HL-60 (cell line): ENCODE data around the gene RASSF5.

Source experiments
- DNase-seq, 2 experiments: peaks; one replicate each; pipeline ENCODE4 v3.0.0-alpha.2; 2010 to 2020; ENCODE audit warnings: low read depth in 1 of 2, low spot score in 1 of 2
- H3K27ac ChIP-seq: fragments of 250-450 bp; sonication (Bioruptor Pico); replicated peaks from 2 replicates; pipeline ENCODE4 v1.5.1; 2020; ENCODE audit warnings: mild to moderate bottlenecking, moderate library complexity
- H3K27me3 ChIP-seq: fragments of 250-450 bp; sonication (Bioruptor Pico); 2 replicates; pipeline ENCODE4 v1.5.1; 2021; ENCODE audit warnings: mild to moderate bottlenecking, moderate library complexity; ENCODE audit not compliant: insufficient read depth, poor library complexity, severe bottlenecking
- H3K4me3 ChIP-seq: replicated peaks from 2 replicates; pipeline ENCODE4 v1.5.1; 2011; ENCODE audit warnings: mild to moderate bottlenecking, control low read depth, low read length; ENCODE audit not compliant: insufficient read depth
- CTCF ChIP-seq: IDR thresholded peaks from one replicate; pipeline ENCODE4 v1.5.1; 2011; ENCODE audit warnings: low read length, control low read depth, inconsistent platforms; ENCODE audit not compliant: insufficient read depth
- GABPA ChIP-seq: IDR thresholded peaks from 2 replicates; pipeline ENCODE4 v1.6.1; 2012; ENCODE audit warnings: low read depth
- POLR2AphosphoS5 ChIP-seq: IDR thresholded peaks from 2 replicates; pipeline ENCODE4 v1.6.1; 2012; ENCODE audit warnings: low read depth
- SPI1 ChIP-seq: IDR thresholded peaks from 2 replicates; pipeline ENCODE4 v1.6.1; 2012; ENCODE audit warnings: low read depth, mild to moderate bottlenecking, borderline replicate concordance
- TF ChIP-seq, protein P1 (sequence below): IDR thresholded peaks from 2 replicates; pipeline ENCODE4 v1.6.1; 2012; ENCODE audit warnings: low read depth; ENCODE audit not compliant: insufficient replicate concordance

RASSF5 gene

DNA sequence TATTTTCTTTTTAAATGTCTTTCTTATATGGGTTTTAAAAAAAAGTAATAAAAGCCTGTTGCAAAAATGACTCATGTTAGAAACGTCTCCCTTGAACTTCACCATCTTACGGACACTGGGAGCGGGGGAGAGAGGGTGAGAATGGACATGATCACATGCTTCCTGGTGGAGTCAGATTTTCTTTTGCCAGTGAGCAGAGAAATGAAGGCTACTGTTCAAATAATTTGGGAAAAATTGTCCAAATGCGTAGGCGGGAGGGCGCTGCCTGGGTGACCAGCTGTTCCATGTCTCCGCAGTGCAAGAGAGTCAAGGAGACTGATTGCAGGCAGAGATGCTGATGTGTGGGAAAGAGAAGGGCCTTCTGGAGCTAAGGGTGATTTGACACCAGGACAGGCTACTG, 81.9 kb downstream of the RASSF5 start:
- DNase-seq, result no peak
- Histone ChIP-seq H3K27me3 (no peaks in the 10 kb centered on the region), H3K4me3 (no peak overlapping the region), H3K27ac (no peak overlapping the region)
- TF ChIP-seq CTCF (no peak), SPI1 (no peak), GABPA (no peak)

GRCh38 chr1:206590025-206590758, 82.9 kb downstream of the RASSF5 start:
- TF ChIP-seq CTCF, result no peak
- TF ChIP-seq GABPA, result no peak
- no peak; the same call in 1 of the 2 replicates for TF ChIP-seq POLR2AphosphoS5
- no peak for TF ChIP-seq SPI1
- TF ChIP-seq, protein P1, sequence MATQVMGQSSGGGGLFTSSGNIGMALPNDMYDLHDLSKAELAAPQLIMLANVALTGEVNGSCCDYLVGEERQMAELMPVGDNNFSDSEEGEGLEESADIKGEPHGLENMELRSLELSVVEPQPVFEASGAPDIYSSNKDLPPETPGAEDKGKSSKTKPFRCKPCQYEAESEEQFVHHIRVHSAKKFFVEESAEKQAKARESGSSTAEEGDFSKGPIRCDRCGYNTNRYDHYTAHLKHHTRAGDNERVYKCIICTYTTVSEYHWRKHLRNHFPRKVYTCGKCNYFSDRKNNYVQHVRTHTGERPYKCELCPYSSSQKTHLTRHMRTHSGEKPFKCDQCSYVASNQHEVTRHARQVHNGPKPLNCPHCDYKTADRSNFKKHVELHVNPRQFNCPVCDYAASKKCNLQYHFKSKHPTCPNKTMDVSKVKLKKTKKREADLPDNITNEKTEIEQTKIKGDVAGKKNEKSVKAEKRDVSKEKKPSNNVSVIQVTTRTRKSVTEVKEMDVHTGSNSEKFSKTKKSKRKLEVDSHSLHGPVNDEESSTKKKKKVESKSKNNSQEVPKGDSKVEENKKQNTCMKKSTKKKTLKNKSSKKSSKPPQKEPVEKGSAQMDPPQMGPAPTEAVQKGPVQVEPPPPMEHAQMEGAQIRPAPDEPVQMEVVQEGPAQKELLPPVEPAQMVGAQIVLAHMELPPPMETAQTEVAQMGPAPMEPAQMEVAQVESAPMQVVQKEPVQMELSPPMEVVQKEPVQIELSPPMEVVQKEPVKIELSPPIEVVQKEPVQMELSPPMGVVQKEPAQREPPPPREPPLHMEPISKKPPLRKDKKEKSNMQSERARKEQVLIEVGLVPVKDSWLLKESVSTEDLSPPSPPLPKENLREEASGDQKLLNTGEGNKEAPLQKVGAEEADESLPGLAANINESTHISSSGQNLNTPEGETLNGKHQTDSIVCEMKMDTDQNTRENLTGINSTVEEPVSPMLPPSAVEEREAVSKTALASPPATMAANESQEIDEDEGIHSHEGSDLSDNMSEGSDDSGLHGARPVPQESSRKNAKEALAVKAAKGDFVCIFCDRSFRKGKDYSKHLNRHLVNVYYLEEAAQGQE, result no peak
- no peak for DNase-seq
- no peak overlapping the region for H3K27ac ChIP-seq
- H3K27me3 ChIP-seq, result no peaks in the 10 kb centered on the region
- no peak overlapping the region for H3K4me3 ChIP-seq

DNA sequence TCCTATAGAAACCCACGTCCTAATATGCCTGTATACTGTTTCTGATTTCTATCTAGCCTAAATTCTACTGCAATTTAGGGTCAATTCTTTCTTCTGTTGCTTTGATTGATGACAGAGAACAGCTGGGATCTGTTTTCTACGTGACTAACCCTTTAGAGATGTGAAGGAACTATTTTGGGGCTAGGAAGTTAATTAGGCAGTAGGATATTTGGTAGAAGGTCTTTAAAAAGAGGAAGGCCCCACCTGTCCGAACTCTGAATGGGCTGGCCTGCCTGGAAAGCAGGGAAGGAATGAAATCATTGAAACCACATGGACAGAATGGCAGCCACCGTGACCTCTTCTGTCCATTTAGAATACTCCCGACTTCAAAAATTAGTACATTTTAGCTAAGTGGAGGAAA, 83.9 kb downstream of the RASSF5 start:
- no peak for DNase-seq
- no peaks in the 10 kb centered on the region for H3K27me3 ChIP-seq
- TF ChIP-seq, protein P1, result no peak
- TF ChIP-seq CTCF (no peak), GABPA (no peak), POLR2AphosphoS5 (no peak), SPI1 (no peak)
- no peak overlapping the region for H3K4me3 ChIP-seq
- H3K27ac ChIP-seq, result no peak overlapping the region

DNA sequence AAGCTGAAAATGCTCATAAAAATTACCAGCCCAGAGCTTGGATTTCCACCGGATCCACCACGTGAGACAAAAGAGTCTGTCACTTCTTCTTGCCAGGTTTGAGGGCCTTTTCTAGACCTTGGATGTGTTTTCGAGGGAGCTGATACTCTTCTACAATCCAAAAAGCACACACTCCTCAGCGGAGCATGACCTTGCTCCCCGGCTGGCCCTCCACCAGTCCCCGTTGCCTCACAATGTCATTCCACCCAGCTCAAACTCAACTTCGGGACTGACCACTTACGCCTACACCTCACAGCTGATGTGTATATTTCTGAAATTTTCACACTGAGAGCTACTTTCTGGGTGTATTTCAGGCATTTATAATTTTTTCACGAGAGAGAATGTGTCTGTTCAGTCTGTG, 84.4 kb downstream of the RASSF5 start:
- H3K27me3 ChIP-seq, result no peaks in the 10 kb centered on the region
- H3K4me3 ChIP-seq, result no peak overlapping the region
- TF ChIP-seq, protein P1, result no peak
- TF ChIP-seq POLR2AphosphoS5, result no peak
- no peak for TF ChIP-seq CTCF
- TF ChIP-seq GABPA, result no peak
- TF ChIP-seq SPI1, result no peak
- H3K27ac ChIP-seq, result no peak overlapping the region
- no peak for DNase-seq
